ENCODE results near the gene ARFGEF2. TPM values are rescaled to one million over a fixed set of nuclear protein-coding genes. Genes with fewer than 3 reads are reported as not detected.

The ARFGEF2 gene
- total and polyA plus RNA-seq, 2 of the 4 experiments (the other 2 are of a cell fraction), result 10.3 to 39.1 TPM

GRCh38 chr20:48886194-48886593 lies 35.3 kb upstream of the ARFGEF2 start:
- no peaks in the 10 kb centered on the region for H3K9me3 ChIP-seq (ENCODE audit: control insufficient read depth, insufficient read depth, low read length)
- no peak overlapping the region for H2BK5ac ChIP-seq (ENCODE audit: low read depth, low read length, poor library complexity, severe bottlenecking)
- no peak overlapping the region for H2AFZ ChIP-seq (replicated peaks; ENCODE audit: low read length, poor library complexity)
- H3K36me3 ChIP-seq (ENCODE audit: control insufficient read depth, insufficient read depth, low read length), result no peaks in the 10 kb centered on the region
- no peaks in the 10 kb centered on the region for H3K79me1 ChIP-seq (ENCODE audit: low read depth in 1 of 2, low read length in 2 of 2)
- no peak overlapping the region for H3K14ac ChIP-seq (replicated peaks; ENCODE audit: low read depth, low read length)
- WGBS, 2 experiments (ENCODE audit: extremely low coverage in 2 of 2, insufficient read length in 1 of 2), result no CpG with 5 or more reads among the region's 3 CpGs
- no peak overlapping the region for H3K9ac ChIP-seq (ENCODE audit: low read depth, low read length)
- no peak overlapping the region for H4K8ac ChIP-seq (ENCODE audit: low read depth in 2 of 2, low read length in 2 of 2)
- ATAC-seq (ENCODE audit: low read depth) (no peak), DNase-seq (no peak)
- no peak overlapping the region for H3K4ac ChIP-seq (ENCODE audit: low read depth, low read length)
- no peaks in the 10 kb centered on the region for H3K9me1 ChIP-seq (ENCODE audit: insufficient read depth, low read length)
- no peak overlapping the region for H2BK120ac ChIP-seq (ENCODE audit: low read depth, low read length)
- in situ Hi-C loops (cut with MboI; ENCODE audit: low sequenced_read_pairs), result loop anchor here (25.0 kb wide), 1 partner anchor 99 kb away; no protein-coding TSS in a partner anchor
- no peaks in the 10 kb centered on the region for H4K20me1 ChIP-seq (ENCODE audit: insufficient read depth, low read length)
- dilution Hi-C loops (cut with HindIII; ENCODE audit: low sequenced_read_pairs, unreplicated experiment), result no loop called here
- ChIA-PET CTCF (no interaction called here), POLR2A (ENCODE audit: unreplicated experiment) (no interaction called here)
- intact Hi-C loops (cut with micrococcal nuclease), result no loop called here
- no peak overlapping the region for H3K56ac ChIP-seq (ENCODE audit: extremely low read depth, insufficient read depth, low read length)
- no peak overlapping the region for H3K23ac ChIP-seq (ENCODE audit: low read depth, low read length)
- no peak overlapping the region for H3K27ac ChIP-seq (ENCODE audit: insufficient read depth, low read length)
- H3K4me3 ChIP-seq (ENCODE audit: insufficient read depth, low read depth, low read length), result no peak overlapping the region
- no peak for TF ChIP-seq NFE2L2 (IDR thresholded peaks at IDR 0.05; ENCODE audit: low read depth, low read length)
- no peak for TF ChIP-seq MAZ (IDR thresholded peaks at IDR 0.05; ENCODE audit: borderline replicate concordance, low read depth, low read length)
- no peak for TF ChIP-seq SMC3 (IDR thresholded peaks at IDR 0.05; ENCODE audit: low read depth, low read length)
- TF ChIP-seq CHD1 (IDR thresholded peaks at IDR 0.05; ENCODE audit: low read depth, low read length), result no peak
- no peak for TF ChIP-seq RFX5 (IDR thresholded peaks at IDR 0.05; ENCODE audit: low read depth, low read length)
- no peak for TF ChIP-seq POLR2A (IDR thresholded peaks at IDR 0.05; ENCODE audit: low read depth, low read length)
- no peak for TF ChIP-seq RCOR1 (IDR thresholded peaks at IDR 0.05; ENCODE audit: insufficient replicate concordance, low read length)
- TF ChIP-seq MXI1 (IDR thresholded peaks at IDR 0.05; ENCODE audit: borderline replicate concordance, low read depth, low read length), result no peak
- no peak for TF ChIP-seq USF2 (IDR thresholded peaks at IDR 0.05; ENCODE audit: low read depth, low read length)
- TF ChIP-seq MAFK (IDR thresholded peaks at IDR 0.05; ENCODE audit: low read depth, low read length), result no peak
- TF ChIP-seq FOS (IDR thresholded peaks at IDR 0.05; ENCODE audit: low read depth, low read length), result no peak
- TF ChIP-seq BHLHE40 (IDR thresholded peaks at IDR 0.05; ENCODE audit: low read depth, low read length), result no peak
- TF ChIP-seq, protein P1, sequence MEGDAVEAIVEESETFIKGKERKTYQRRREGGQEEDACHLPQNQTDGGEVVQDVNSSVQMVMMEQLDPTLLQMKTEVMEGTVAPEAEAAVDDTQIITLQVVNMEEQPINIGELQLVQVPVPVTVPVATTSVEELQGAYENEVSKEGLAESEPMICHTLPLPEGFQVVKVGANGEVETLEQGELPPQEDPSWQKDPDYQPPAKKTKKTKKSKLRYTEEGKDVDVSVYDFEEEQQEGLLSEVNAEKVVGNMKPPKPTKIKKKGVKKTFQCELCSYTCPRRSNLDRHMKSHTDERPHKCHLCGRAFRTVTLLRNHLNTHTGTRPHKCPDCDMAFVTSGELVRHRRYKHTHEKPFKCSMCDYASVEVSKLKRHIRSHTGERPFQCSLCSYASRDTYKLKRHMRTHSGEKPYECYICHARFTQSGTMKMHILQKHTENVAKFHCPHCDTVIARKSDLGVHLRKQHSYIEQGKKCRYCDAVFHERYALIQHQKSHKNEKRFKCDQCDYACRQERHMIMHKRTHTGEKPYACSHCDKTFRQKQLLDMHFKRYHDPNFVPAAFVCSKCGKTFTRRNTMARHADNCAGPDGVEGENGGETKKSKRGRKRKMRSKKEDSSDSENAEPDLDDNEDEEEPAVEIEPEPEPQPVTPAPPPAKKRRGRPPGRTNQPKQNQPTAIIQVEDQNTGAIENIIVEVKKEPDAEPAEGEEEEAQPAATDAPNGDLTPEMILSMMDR (conservative IDR thresholded peaks at IDR 0.05; ENCODE audit: low read depth, low read length), result no peak
- no peak for TF ChIP-seq ELK1 (IDR thresholded peaks at IDR 0.05; ENCODE audit: borderline replicate concordance, low read depth, low read length)
- no peak for TF ChIP-seq RAD21 (IDR thresholded peaks at IDR 0.05; ENCODE audit: low read length)
- TF ChIP-seq CEBPB (IDR thresholded peaks at IDR 0.05; ENCODE audit: low read depth, low read length), result no peak
- BruUV-seq (replicated peaks), result no TSS peak
- no peak overlapping the region for H3K4me2 ChIP-seq (ENCODE audit: low read depth, low read length)
- no peaks in the 10 kb centered on the region for H3K4me1 ChIP-seq (ENCODE audit: control insufficient read depth, insufficient read depth, low read length)
- no peak overlapping the region for H4K91ac ChIP-seq (ENCODE audit: insufficient read depth, low read depth, low read length)
- H4K5ac ChIP-seq (ENCODE audit: low read depth, low read length), result no peak overlapping the region
- no peak overlapping the region for H2AK5ac ChIP-seq (ENCODE audit: low read depth, low read length)
- H3K18ac ChIP-seq (ENCODE audit: low read depth, low read length), result no peak overlapping the region
- H3K27me3 ChIP-seq (ENCODE audit: control insufficient read depth, insufficient read depth, low read length), result peaks cover 4% of the 10 kb centered on the region
- H2BK15ac ChIP-seq (ENCODE audit: low read depth, low read length), result no peak overlapping the region
- H2BK20ac ChIP-seq (ENCODE audit: low read depth, low read length), result no peak overlapping the region
- H2AK9ac ChIP-seq (replicated peaks; ENCODE audit: low read depth, low read length, poor library complexity), result no peak overlapping the region

Measured in IMR-90 (cell line).